ENCODE data around the gene POC1A. TPM values are rescaled to one million over a fixed set of nuclear protein-coding genes. Genes with fewer than 3 reads are reported as not detected.
A peak's percentile ranks its signal among the peaks of the same experiment; 100 is the strongest.

Gene POC1A
- total RNA-seq, 4 donors from 2014 or later, result 1.1 to 4.8 (median 4.7) TPM; not detected in 1

GRCh38 chr3:52146811-52147210 is 7.4 kb downstream of the POC1A start:
- intact Hi-C loops (cut with DNase I; ENCODE audit: low total_unique reads), result no loop called here
- H3K27ac ChIP-seq, result no peak overlapping the region
- no peaks in the 10 kb centered on the region for H3K9me3 ChIP-seq
- TF ChIP-seq POLR2A (IDR thresholded peaks at IDR 0.05) (no peak), CTCF (IDR thresholded peaks at IDR 0.05) (no peak)
- H3K27me3 ChIP-seq, result no peaks in the 10 kb centered on the region
- no peak for DNase-seq
- no peaks in the 10 kb centered on the region for H3K36me3 ChIP-seq
- no peak overlapping the region for H3K4me3 ChIP-seq
- H3K4me1 ChIP-seq, result no peaks in the 10 kb centered on the region

- no peaks in the 10 kb centered on the region for H3K4me1 ChIP-seq
- no peaks in the 10 kb centered on the region for H3K36me3 ChIP-seq
- no peak for DNase-seq
- TF ChIP-seq POLR2A (IDR thresholded peaks at IDR 0.05), result no peak
- no peak for TF ChIP-seq CTCF (IDR thresholded peaks at IDR 0.05)
- no peaks in the 10 kb centered on the region for H3K27me3 ChIP-seq
- intact Hi-C loops (cut with DNase I; ENCODE audit: low total_unique reads), result no loop called here
- no peak overlapping the region for H3K4me3 ChIP-seq
- H3K27ac ChIP-seq, result no peak overlapping the region
- no peaks in the 10 kb centered on the region for H3K9me3 ChIP-seq
These were observed 8.0 kb downstream of the POC1A start for GRCh38 chr3:52146189-52146588.

- Histone ChIP-seq H3K4me1 (no peaks in the 10 kb centered on the region), H3K9me3 (no peaks in the 10 kb centered on the region), H3K36me3 (no peaks in the 10 kb centered on the region), H3K27ac (no peak overlapping the region), H3K27me3 (no peaks in the 10 kb centered on the region), H3K4me3 (no peak overlapping the region)
- intact Hi-C loops (cut with DNase I; ENCODE audit: low total_unique reads), result no loop called here
- TF ChIP-seq POLR2A (IDR thresholded peaks at IDR 0.05), result no peak
- TF ChIP-seq CTCF (IDR thresholded peaks at IDR 0.05), result no peak
- no peak for DNase-seq
These were observed 8.5 kb downstream of the POC1A start for GRCh38 chr3:52145736-52146110.

GRCh38 chr3:52144796-52145735 is 9.2 kb downstream of the POC1A start:
- Histone ChIP-seq H3K4me3 (no peak overlapping the region), H3K36me3 (no peaks in the 10 kb centered on the region), H3K27ac (no peak overlapping the region), H3K9me3 (no peaks in the 10 kb centered on the region), H3K27me3 (no peaks in the 10 kb centered on the region), H3K4me1 (no peaks in the 10 kb centered on the region)
- no peak for DNase-seq
- TF ChIP-seq POLR2A (IDR thresholded peaks at IDR 0.05) (no peak), CTCF (IDR thresholded peaks at IDR 0.05) (no peak)
- intact Hi-C loops (cut with DNase I; ENCODE audit: low total_unique reads), result no loop called here

- intact Hi-C loops (cut with DNase I; ENCODE audit: low total_unique reads), result no loop called here
- Histone ChIP-seq H3K36me3 (no peaks in the 10 kb centered on the region), H3K9me3 (no peaks in the 10 kb centered on the region), H3K4me1 (no peaks in the 10 kb centered on the region), H3K4me3 (no peak overlapping the region), H3K27me3 (no peaks in the 10 kb centered on the region), H3K27ac (no peak overlapping the region)
- peak; percentile 81 to 88 for DNase-seq
- TF ChIP-seq POLR2A (IDR thresholded peaks at IDR 0.05) (no peak), CTCF (IDR thresholded peaks at IDR 0.05) (peak; percentile 95 to 97 (median 96))
These were observed 10.0 kb downstream of the POC1A start for GRCh38 chr3:52144034-52144795.

Data from uterus (tissue), 4 donors.